Liver (tissue), 9 donors: ENCODE measurements around the gene SLC25A21. TPM values are rescaled to one million over a fixed set of nuclear protein-coding genes. Genes with fewer than 3 reads are reported as not detected.

ENCODE experiments used
- DNase-seq: peaks from one replicate; pipeline ENCODE4 v3.0.0-alpha.2; 2017; ENCODE audit warnings: low spot score
- H3K27ac ChIP-seq, 2 donors: one replicate each; pipeline ENCODE4 v1.7.0; 2013; ENCODE audit warnings: inconsistent platforms in 2 of 2, low read length in 2 of 2, control low read depth in 1 of 2, low read depth in 1 of 2, mild to moderate bottlenecking in 1 of 2
- H3K27me3 ChIP-seq, 4 donors: one replicate each; pipeline versions ENCODE4 v1.6.1 to v1.7.0; 2013; ENCODE audit warnings: low read length in 3 of 4, inconsistent platforms in 1 of 4, mild to moderate bottlenecking in 1 of 4, moderate library complexity in 1 of 4; ENCODE audit not compliant: control insufficient read depth in 4 of 4, insufficient read depth in 4 of 4
- H3K36me3 ChIP-seq, 4 donors: one replicate each; pipeline versions ENCODE4 v1.6.1 to v1.7.0; 2013; ENCODE audit warnings: low read length in 3 of 4, mild to moderate bottlenecking in 3 of 4, low read depth in 1 of 4, moderate library complexity in 1 of 4; ENCODE audit not compliant: control insufficient read depth in 4 of 4, insufficient read depth in 3 of 4
- H3K4me1 ChIP-seq, 4 donors: one replicate each; pipeline versions ENCODE4 v1.6.1 to v1.7.0; 2013; ENCODE audit warnings: low read length in 3 of 4, mild to moderate bottlenecking in 3 of 4, moderate library complexity in 1 of 4; ENCODE audit not compliant: control insufficient read depth in 4 of 4, insufficient read depth in 4 of 4
- H3K4me3 ChIP-seq, 3 donors: one replicate each; pipeline versions ENCODE4 v1.6.1 to v1.7.0; 2013; ENCODE audit warnings: low read length in 3 of 3, control low read depth in 1 of 3, low read depth in 1 of 3, mild to moderate bottlenecking in 1 of 3
- H3K9ac ChIP-seq, 2 donors: one replicate each; pipeline ENCODE4 v1.7.0; 2013; ENCODE audit warnings: low read length in 2 of 2, mild to moderate bottlenecking in 2 of 2, moderate library complexity in 2 of 2, control low read depth in 1 of 2, low read depth in 1 of 2
- H3K9me3 ChIP-seq, 4 donors: one replicate each; pipeline versions ENCODE4 v1.6.1 to v1.7.0; 2013; ENCODE audit warnings: low read length in 3 of 4; ENCODE audit not compliant: control insufficient read depth in 4 of 4
- ATF3 ChIP-seq: IDR thresholded peaks from 2 replicates; pipeline ENCODE4 v1.6.1; 2016; ENCODE audit warnings: antibody characterized with exemption
- EGR1 ChIP-seq, 2 donors: IDR thresholded peaks; 2 replicates each; pipeline ENCODE4 v1.6.1; 2016 to 2018; ENCODE audit warnings: antibody characterized with exemption in 2 of 2, low read depth in 2 of 2
- FOXA1 ChIP-seq: IDR thresholded peaks from 2 replicates; pipeline ENCODE4 v1.6.1; 2016; ENCODE audit warnings: antibody characterized with exemption
- FOXA2 ChIP-seq: IDR thresholded peaks from 2 replicates; pipeline ENCODE4 v1.6.1; 2016; ENCODE audit warnings: antibody characterized with exemption
- GABPA ChIP-seq, 2 donors: IDR thresholded peaks in 1 of 2; conservative IDR thresholded peaks in 1 of 2; 2 replicates each; pipeline ENCODE4 v1.6.1; 2016; ENCODE audit warnings: antibody characterized with exemption in 2 of 2, mild to moderate bottlenecking in 1 of 2, moderate library complexity in 1 of 2
- HNF4A ChIP-seq, 2 donors: conservative IDR thresholded peaks; 2 replicates each; pipeline ENCODE4 v1.6.1; 2016; ENCODE audit warnings: antibody characterized with exemption in 2 of 2, mild to moderate bottlenecking in 2 of 2
- HNF4G ChIP-seq: IDR thresholded peaks from 2 replicates; pipeline ENCODE4 v1.6.1; 2016; ENCODE audit warnings: antibody characterized with exemption
- JUND ChIP-seq, 2 donors: IDR thresholded peaks; 2 replicates each; pipeline ENCODE4 v1.6.1; 2016; ENCODE audit warnings: antibody characterized with exemption in 2 of 2
- NR2F2 ChIP-seq: IDR thresholded peaks from 2 replicates; pipeline ENCODE4 v1.6.1; 2016; ENCODE audit warnings: antibody characterized with exemption
- RAD21 ChIP-seq, 2 donors: IDR thresholded peaks; 2 replicates each; pipeline ENCODE4 v1.6.1; 2016; ENCODE audit warnings: antibody characterized with exemption in 2 of 2, mild to moderate bottlenecking in 2 of 2
- REST ChIP-seq: IDR thresholded peaks from 2 replicates; pipeline ENCODE4 v1.6.1; 2016; ENCODE audit warnings: antibody characterized with exemption, mild to moderate bottlenecking
- RXRA ChIP-seq, 2 donors: IDR thresholded peaks; 2 replicates each; pipeline ENCODE4 v1.6.1; 2017 to 2018; ENCODE audit warnings: antibody characterized with exemption in 2 of 2, mild to moderate bottlenecking in 1 of 2
- SP1 ChIP-seq: IDR thresholded peaks from 2 replicates; pipeline ENCODE4 v1.6.1; 2018; ENCODE audit warnings: antibody characterized with exemption, mild to moderate bottlenecking
- TAF1 ChIP-seq: conservative IDR thresholded peaks from 2 replicates; pipeline ENCODE4 v1.6.1; 2016; ENCODE audit warnings: antibody characterized with exemption, mild to moderate bottlenecking
- YY1 ChIP-seq: IDR thresholded peaks from 2 replicates; pipeline ENCODE4 v1.6.1; 2016; ENCODE audit warnings: antibody characterized with exemption, mild to moderate bottlenecking
- ZBTB33 ChIP-seq: IDR thresholded peaks from 2 replicates; pipeline ENCODE4 v1.6.1; 2016; ENCODE audit warnings: antibody characterized with exemption
- WGBS: extraction: QIAGEN DNeasy Blood & Tissue Kit; methylation state at CpG from one replicate; pipeline ENCODE4 v1.1.7; 2013; 5-methylcytosine and 5-hydroxymethylcytosine counted together
- polyA plus RNA-seq, 2 donors: library from polyadenylated mRNA; stranded (reverse) in 1 of 2; unstranded in 1 of 2; fragments of 200-250 nt in 1 of 2; fragments of >200 nt in 1 of 2; fragmentation: Nextera tagmentation in 1 of 2; extraction: Ambion mirVana in 1 of 2; gene quantifications; one replicate each; pipeline versions ENCODE4 v1.2.1 to v1.2.3, GENCODE V29; 2013 to 2015
- total RNA-seq, 2 donors: library from RNA; depleted of rRNA; stranded (reverse); fragments of >200 nt; gene quantifications; one replicate each; pipeline ENCODE4 v1.2.3, GENCODE V29; 2014
- TF ChIP-seq, protein P1 (sequence below): fragments of 150-350 bp; IDR thresholded peaks from 2 replicates; pipeline ENCODE4 v1.5.1; 2017; ENCODE audit warnings: improper control_type of control experiment, low read depth, low read length; ENCODE audit not compliant: missing input control
- TF ChIP-seq, protein P2 (sequence below): IDR thresholded peaks from 2 replicates; pipeline ENCODE4 v1.6.1; 2016; ENCODE audit warnings: antibody characterized with exemption
- donor health status: healthy.
- donor health status: healthy.
- donor health status: healthy.
- donor health status: healthy.
- donor health status: healthy.

Gene SLC25A21
- total and polyA plus RNA-seq, 4 donors = 0.13 to 24.3 (median 0.23) TPM

DNA sequence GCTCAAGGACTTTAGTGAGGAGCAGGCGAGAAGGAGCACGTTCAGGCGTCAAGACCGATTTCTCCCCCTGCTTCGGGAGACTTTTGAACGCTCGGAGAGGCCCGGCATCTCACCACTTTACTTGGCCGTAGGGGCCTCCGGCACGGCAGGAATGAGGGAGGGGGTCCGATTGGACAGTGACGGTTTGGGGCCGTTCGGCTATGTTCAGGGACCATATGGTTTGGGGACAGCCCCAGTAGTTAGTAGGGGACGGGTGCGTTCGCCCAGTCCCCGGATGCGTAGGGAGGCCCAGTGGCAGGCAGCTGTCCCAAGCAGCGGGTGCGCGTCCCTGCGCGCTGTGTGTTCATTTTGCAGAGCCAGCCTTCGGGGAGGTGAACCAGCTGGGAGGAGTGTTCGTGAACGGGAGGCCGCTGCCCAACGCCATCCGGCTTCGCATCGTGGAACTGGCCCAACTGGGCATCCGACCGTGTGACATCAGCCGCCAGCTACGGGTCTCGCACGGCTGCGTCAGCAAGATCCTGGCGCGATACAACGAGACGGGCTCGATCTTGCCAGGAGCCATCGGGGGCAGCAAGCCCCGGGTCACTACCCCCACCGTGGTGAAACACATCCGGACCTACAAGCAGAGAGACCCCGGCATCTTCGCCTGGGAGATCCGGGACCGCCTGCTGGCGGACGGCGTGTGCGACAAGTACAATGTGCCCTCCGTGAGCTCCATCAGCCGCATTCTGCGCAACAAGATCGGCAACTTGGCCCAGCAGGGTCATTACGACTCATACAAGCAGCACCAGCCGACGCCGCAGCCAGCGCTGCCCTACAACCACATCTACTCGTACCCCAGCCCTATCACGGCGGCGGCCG, 509.6 kb downstream of the SLC25A21 start:
- no peak for DNase-seq
- Histone ChIP-seq H3K4me1 (peaks cover 21 to 44% (median 30%) of the 10 kb centered on the region in 4 donors), H3K9ac (no peak overlapping the region), H3K9me3 (peaks cover 0 to 5% (median 2%) of the 10 kb centered on the region in 4 donors), H3K36me3 (no peaks in the 10 kb centered on the region), H3K4me3 (peak overlapping the region in 1 of 3 donors; percentile 30), H3K27me3 (peaks cover 2 to 51% (median 28%) of the 10 kb centered on the region in 4 donors), H3K27ac (no peak overlapping the region)
- TF ChIP-seq, protein P1, sequence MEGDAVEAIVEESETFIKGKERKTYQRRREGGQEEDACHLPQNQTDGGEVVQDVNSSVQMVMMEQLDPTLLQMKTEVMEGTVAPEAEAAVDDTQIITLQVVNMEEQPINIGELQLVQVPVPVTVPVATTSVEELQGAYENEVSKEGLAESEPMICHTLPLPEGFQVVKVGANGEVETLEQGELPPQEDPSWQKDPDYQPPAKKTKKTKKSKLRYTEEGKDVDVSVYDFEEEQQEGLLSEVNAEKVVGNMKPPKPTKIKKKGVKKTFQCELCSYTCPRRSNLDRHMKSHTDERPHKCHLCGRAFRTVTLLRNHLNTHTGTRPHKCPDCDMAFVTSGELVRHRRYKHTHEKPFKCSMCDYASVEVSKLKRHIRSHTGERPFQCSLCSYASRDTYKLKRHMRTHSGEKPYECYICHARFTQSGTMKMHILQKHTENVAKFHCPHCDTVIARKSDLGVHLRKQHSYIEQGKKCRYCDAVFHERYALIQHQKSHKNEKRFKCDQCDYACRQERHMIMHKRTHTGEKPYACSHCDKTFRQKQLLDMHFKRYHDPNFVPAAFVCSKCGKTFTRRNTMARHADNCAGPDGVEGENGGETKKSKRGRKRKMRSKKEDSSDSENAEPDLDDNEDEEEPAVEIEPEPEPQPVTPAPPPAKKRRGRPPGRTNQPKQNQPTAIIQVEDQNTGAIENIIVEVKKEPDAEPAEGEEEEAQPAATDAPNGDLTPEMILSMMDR = no peak
- TF ChIP-seq REST = no peak
- no peak for TF ChIP-seq HNF4G
- TF ChIP-seq JUND (IDR thresholded peaks at IDR 0.05) = no peak
- no peak for TF ChIP-seq HNF4A (conservative IDR thresholded peaks at IDR 0.05)
- TF ChIP-seq FOXA1 = no peak
- TF ChIP-seq RAD21 (IDR thresholded peaks at IDR 0.05) = no peak
- TF ChIP-seq RXRA (IDR thresholded peaks at IDR 0.05) = no peak
- no peak for TF ChIP-seq YY1
- no peak for TF ChIP-seq SP1
- TF ChIP-seq ATF3 = no peak
- TF ChIP-seq, protein P2, sequence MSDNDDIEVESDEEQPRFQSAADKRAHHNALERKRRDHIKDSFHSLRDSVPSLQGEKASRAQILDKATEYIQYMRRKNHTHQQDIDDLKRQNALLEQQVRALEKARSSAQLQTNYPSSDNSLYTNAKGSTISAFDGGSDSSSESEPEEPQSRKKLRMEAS = no peak
- no peak for TF ChIP-seq EGR1 (IDR thresholded peaks at IDR 0.05; ENCODE audit: low read depth in 2 of 2)
- TF ChIP-seq FOXA2 = no peak
- TF ChIP-seq NR2F2 = no peak
- TF ChIP-seq TAF1 = no peak
- TF ChIP-seq ZBTB33 = no peak
- no peak for TF ChIP-seq GABPA (IDR thresholded peaks at IDR 0.05 in 1 of 2, conservative IDR thresholded peaks at IDR 0.05 in 1 of 2)
- 5% methylated on average over 71 of the region's 71 CpGs for WGBS
